Measurements from ENCODE around the gene TOX2.
A peak's percentile ranks its signal among the peaks of the same experiment; 100 is the strongest.

DNA sequence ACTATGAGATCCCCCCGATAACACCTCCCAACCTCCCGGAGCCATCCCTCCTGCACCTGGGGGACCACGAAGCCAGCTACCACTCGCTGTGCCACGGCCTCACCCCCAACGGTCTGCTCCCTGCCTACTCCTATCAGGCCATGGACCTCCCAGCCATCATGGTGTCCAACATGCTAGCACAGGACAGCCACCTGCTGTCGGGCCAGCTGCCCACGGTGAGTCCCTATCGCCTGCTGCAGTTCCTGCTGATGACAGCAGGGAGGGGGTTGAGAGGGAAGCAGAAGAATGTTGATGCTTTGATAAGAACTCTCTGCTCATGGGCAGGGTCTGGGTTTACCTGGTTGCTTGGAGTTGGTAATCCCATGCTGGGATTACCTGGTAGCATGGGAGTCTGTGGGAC, 91.9 kb downstream of the TOX2 start:
- no peak for TF ChIP-seq CHD1 (IDR thresholded peaks at IDR 0.05; ENCODE audit: low read depth, low read length)
- TF ChIP-seq, protein P1, sequence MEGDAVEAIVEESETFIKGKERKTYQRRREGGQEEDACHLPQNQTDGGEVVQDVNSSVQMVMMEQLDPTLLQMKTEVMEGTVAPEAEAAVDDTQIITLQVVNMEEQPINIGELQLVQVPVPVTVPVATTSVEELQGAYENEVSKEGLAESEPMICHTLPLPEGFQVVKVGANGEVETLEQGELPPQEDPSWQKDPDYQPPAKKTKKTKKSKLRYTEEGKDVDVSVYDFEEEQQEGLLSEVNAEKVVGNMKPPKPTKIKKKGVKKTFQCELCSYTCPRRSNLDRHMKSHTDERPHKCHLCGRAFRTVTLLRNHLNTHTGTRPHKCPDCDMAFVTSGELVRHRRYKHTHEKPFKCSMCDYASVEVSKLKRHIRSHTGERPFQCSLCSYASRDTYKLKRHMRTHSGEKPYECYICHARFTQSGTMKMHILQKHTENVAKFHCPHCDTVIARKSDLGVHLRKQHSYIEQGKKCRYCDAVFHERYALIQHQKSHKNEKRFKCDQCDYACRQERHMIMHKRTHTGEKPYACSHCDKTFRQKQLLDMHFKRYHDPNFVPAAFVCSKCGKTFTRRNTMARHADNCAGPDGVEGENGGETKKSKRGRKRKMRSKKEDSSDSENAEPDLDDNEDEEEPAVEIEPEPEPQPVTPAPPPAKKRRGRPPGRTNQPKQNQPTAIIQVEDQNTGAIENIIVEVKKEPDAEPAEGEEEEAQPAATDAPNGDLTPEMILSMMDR (IDR thresholded peaks at IDR 0.05; ENCODE audit: control extremely low read depth in 1 of 3, insufficient read depth in 1 of 3, low read depth in 1 of 3, low read length in 3 of 3): peak in 1 of 3 experiments; percentile 9; a peak in 1 of 4 replicates
- TF ChIP-seq HDAC2 (IDR thresholded peaks at IDR 0.05; ENCODE audit: borderline replicate concordance in 1 of 2, low read depth in 2 of 2, low read length in 2 of 2): no peak
- TF ChIP-seq NRF1 (IDR thresholded peaks at IDR 0.05; ENCODE audit: low read depth, low read length): no peak
- TF ChIP-seq, protein P2, sequence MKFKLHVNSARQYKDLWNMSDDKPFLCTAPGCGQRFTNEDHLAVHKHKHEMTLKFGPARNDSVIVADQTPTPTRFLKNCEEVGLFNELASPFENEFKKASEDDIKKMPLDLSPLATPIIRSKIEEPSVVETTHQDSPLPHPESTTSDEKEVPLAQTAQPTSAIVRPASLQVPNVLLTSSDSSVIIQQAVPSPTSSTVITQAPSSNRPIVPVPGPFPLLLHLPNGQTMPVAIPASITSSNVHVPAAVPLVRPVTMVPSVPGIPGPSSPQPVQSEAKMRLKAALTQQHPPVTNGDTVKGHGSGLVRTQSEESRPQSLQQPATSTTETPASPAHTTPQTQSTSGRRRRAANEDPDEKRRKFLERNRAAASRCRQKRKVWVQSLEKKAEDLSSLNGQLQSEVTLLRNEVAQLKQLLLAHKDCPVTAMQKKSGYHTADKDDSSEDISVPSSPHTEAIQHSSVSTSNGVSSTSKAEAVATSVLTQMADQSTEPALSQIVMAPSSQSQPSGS (IDR thresholded peaks at IDR 0.05; ENCODE audit: low read length): no peak

Data from H1 (cell line).